ENCODE data around the gene SNX1.
"Not testable (repeated sequence)": the region's sequence is repeated elsewhere in the genome, so short reads cannot be mapped to it uniquely, and the experiment has no call there.

- TF ChIP-seq, protein P1, sequence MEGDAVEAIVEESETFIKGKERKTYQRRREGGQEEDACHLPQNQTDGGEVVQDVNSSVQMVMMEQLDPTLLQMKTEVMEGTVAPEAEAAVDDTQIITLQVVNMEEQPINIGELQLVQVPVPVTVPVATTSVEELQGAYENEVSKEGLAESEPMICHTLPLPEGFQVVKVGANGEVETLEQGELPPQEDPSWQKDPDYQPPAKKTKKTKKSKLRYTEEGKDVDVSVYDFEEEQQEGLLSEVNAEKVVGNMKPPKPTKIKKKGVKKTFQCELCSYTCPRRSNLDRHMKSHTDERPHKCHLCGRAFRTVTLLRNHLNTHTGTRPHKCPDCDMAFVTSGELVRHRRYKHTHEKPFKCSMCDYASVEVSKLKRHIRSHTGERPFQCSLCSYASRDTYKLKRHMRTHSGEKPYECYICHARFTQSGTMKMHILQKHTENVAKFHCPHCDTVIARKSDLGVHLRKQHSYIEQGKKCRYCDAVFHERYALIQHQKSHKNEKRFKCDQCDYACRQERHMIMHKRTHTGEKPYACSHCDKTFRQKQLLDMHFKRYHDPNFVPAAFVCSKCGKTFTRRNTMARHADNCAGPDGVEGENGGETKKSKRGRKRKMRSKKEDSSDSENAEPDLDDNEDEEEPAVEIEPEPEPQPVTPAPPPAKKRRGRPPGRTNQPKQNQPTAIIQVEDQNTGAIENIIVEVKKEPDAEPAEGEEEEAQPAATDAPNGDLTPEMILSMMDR (IDR thresholded peaks at IDR 0.05; ENCODE audit: extremely low read depth in 1 of 2, insufficient read depth in 1 of 2, low read depth in 1 of 2, low read length in 2 of 2), result not testable (repeated sequence)
- TF ChIP-seq POLR2A (IDR thresholded peaks at IDR 0.05; ENCODE audit: low read depth, low read length); EZH2 (IDR thresholded peaks at IDR 0.05; ENCODE audit: borderline replicate concordance, low read depth, low read length, severe bottlenecking); MYC (IDR thresholded peaks at IDR 0.05; ENCODE audit: low read depth, low read length); POLR2AphosphoS5 (IDR thresholded peaks at IDR 0.05; ENCODE audit: insufficient read depth, low read depth, low read length); JUN (IDR thresholded peaks at IDR 0.05; ENCODE audit: borderline replicate concordance, insufficient read depth, insufficient read length, low read depth): not testable (repeated sequence)
- TF ChIP-seq, protein P2, sequence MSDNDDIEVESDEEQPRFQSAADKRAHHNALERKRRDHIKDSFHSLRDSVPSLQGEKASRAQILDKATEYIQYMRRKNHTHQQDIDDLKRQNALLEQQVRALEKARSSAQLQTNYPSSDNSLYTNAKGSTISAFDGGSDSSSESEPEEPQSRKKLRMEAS (IDR thresholded peaks at IDR 0.05; ENCODE audit: insufficient read depth, insufficient read length), result not testable (repeated sequence)
These were observed 22.3 kb upstream of the SNX1 start for GRCh38 chr15:64073496-64073895.

Data from endothelial cell of umbilical vein (primary cell).